ENCODE measurements around the gene ZNF618. TPM values are rescaled to one million over a fixed set of nuclear protein-coding genes. Genes with fewer than 3 reads are reported as not detected.

Gene ZNF618
- total and polyA plus RNA-seq, 2 experiments from 2014 or later: 10.2 to 14.0 TPM

DNA sequence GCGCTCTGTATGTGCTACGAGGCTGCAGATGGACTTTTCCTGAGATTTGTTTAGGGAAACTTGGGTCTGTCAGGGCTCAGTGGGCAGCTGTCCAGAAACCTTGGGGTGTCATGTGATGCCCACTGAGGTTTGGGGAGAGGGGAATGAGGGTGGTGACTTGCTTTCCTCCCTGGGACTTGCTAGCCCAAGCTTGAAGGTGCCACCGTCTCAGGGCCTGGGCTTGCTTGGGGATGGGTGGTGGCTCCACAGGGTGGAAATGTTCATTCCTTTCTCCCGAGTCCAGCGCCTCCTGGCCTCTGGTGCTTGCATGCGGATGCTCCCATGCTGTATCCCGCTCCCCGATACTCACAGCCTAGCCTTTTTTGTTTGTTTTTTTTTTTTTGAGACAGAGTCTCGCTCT lies 33.3 kb downstream of the ZNF618 start:
- Histone ChIP-seq H2AFZ (no peak overlapping the region), H3K79me2 (peaks cover 91% of the 10 kb centered on the region)

DNA sequence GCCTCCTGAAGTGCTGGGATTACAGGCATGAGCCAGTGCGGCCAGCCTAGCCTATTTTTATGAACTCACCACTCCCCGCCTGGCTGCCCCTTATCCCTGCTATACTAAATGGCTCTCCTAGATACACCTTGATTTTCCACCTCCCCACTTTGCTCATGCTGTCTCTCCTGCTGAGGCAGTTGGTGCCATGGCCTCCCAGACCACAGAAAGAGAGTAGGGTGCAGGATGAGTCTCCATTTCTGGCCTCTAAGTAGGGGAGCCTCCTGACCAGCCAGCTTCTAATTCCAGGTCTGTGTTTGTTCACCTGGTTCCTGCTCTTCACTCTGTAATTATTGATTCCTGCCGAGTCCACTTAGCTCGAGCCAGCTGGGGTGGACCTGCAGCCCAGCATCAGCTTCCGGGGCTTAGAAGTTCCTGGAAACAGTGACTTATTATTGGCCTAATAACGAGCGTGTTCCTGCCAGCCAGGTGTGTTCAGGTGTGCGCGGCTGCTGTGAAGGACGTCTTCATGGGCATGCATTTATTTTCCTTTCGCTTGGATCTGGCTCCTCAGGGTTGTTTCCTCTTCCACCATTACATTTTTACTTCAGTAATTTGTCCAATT lies 34.0 kb downstream of the ZNF618 start:
- TF ChIP-seq EZH2 (IDR thresholded peaks at IDR 0.05; ENCODE audit: borderline replicate concordance) (no peak), EZH2phosphoT487 (IDR thresholded peaks at IDR 0.05; ENCODE audit: low read depth, severe bottlenecking, unreplicated experiment) (no peak)
- TF ChIP-seq, protein P1, sequence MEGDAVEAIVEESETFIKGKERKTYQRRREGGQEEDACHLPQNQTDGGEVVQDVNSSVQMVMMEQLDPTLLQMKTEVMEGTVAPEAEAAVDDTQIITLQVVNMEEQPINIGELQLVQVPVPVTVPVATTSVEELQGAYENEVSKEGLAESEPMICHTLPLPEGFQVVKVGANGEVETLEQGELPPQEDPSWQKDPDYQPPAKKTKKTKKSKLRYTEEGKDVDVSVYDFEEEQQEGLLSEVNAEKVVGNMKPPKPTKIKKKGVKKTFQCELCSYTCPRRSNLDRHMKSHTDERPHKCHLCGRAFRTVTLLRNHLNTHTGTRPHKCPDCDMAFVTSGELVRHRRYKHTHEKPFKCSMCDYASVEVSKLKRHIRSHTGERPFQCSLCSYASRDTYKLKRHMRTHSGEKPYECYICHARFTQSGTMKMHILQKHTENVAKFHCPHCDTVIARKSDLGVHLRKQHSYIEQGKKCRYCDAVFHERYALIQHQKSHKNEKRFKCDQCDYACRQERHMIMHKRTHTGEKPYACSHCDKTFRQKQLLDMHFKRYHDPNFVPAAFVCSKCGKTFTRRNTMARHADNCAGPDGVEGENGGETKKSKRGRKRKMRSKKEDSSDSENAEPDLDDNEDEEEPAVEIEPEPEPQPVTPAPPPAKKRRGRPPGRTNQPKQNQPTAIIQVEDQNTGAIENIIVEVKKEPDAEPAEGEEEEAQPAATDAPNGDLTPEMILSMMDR (IDR thresholded peaks at IDR 0.05; ENCODE audit: poor library complexity): no peak
- H3K4me1 ChIP-seq (ENCODE audit: insufficient read depth): no peaks in the 10 kb centered on the region

More for the DNA sequence above, 33.3 kb downstream of the ZNF618 start:
- H3K4me1 ChIP-seq (ENCODE audit: insufficient read depth): no peaks in the 10 kb centered on the region
- DNase-seq (ENCODE audit: low spot score): no peak
- no peaks in the 10 kb centered on the region for H3K36me3 ChIP-seq (replicated peaks; ENCODE audit: insufficient read depth, low read depth)
- TF ChIP-seq, protein P1 (IDR thresholded peaks at IDR 0.05; ENCODE audit: poor library complexity): no peak
- TF ChIP-seq EZH2phosphoT487 (IDR thresholded peaks at IDR 0.05; ENCODE audit: low read depth, severe bottlenecking, unreplicated experiment): no peak
- 95% methylated on average over 9 of the region's 9 CpGs for WGBS (ENCODE audit: low lambda C conversion rate, missing lambda C conversion rate)
- no peak overlapping the region for H3K27ac ChIP-seq
- no peaks in the 10 kb centered on the region for H3K9me2 ChIP-seq (replicated peaks; ENCODE audit: insufficient read depth)
- peaks cover 16% of the 10 kb centered on the region for H4K20me1 ChIP-seq (ENCODE audit: insufficient read depth, poor library complexity, severe bottlenecking)
- no peaks in the 10 kb centered on the region for H3K27me3 ChIP-seq
- no peak overlapping the region for H3K4me3 ChIP-seq
- H3K4me2 ChIP-seq: no peak overlapping the region
- H3K9me3 ChIP-seq (ENCODE audit: low read depth): no peaks in the 10 kb centered on the region

DNA sequence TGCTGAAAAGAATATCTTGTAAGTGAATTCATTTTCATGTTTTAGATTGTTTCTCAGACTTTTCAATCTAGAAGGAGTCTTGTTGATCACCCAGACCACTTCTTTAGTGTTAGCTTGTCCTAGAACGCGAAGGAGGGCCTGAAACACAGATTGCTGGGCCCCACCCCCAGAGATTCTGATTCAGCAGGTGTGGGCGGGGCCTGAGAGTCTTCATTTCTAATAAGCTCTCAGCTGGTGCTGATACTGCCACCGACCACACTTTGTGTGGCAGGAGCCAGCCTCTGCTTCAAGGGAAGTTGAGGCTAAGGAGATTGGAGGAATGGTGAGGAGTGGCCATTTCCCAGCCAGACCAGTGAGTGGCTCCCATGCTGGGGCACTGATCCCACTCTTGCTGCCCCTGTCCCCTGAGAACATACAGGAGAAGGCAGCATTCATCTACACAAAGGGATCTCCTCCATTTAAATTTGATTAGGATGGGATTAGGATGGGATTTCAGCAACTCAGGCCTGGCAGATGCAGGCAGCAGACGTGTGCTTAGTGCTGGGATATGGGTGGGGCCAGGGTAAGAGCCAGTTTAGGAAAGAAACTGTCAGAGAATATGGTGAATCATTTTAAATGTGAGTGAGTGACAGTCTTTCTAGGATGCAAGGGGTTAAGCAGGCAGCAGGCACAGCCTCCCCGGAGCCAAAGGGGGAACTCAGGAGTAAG lies 35.9 kb downstream of the ZNF618 start:
- Histone ChIP-seq H4K20me1 (ENCODE audit: insufficient read depth, poor library complexity, severe bottlenecking) (peaks cover 16% of the 10 kb centered on the region), H3K4me1 (ENCODE audit: insufficient read depth) (no peaks in the 10 kb centered on the region), H3K36me3 (replicated peaks; ENCODE audit: insufficient read depth, low read depth) (no peaks in the 10 kb centered on the region), H2AFZ (no peak overlapping the region), H3K4me2 (no peak overlapping the region), H3K9me2 (replicated peaks; ENCODE audit: insufficient read depth) (no peaks in the 10 kb centered on the region), H3K9me3 (ENCODE audit: low read depth) (no peaks in the 10 kb centered on the region), H3K27ac (no peak overlapping the region), H3K79me2 (peaks cover 86% of the 10 kb centered on the region), H3K4me3 (no peak overlapping the region), H3K27me3 (no peaks in the 10 kb centered on the region)
- 81% methylated on average over 6 of the region's 6 CpGs for WGBS (ENCODE audit: low lambda C conversion rate, missing lambda C conversion rate)
- TF ChIP-seq, protein P1 (IDR thresholded peaks at IDR 0.05; ENCODE audit: poor library complexity): no peak
- no peak for TF ChIP-seq EZH2 (IDR thresholded peaks at IDR 0.05; ENCODE audit: borderline replicate concordance)
- TF ChIP-seq EZH2phosphoT487 (IDR thresholded peaks at IDR 0.05; ENCODE audit: low read depth, severe bottlenecking, unreplicated experiment): no peak
- no peak for DNase-seq (ENCODE audit: low spot score)

More for the DNA sequence above, 34.0 kb downstream of the ZNF618 start:
- Histone ChIP-seq H3K4me2 (no peak overlapping the region), H3K9me3 (ENCODE audit: low read depth) (no peaks in the 10 kb centered on the region), H3K27me3 (no peaks in the 10 kb centered on the region), H4K20me1 (ENCODE audit: insufficient read depth, poor library complexity, severe bottlenecking) (peaks cover 16% of the 10 kb centered on the region), H3K79me2 (peaks cover 91% of the 10 kb centered on the region), H3K36me3 (replicated peaks; ENCODE audit: insufficient read depth, low read depth) (no peaks in the 10 kb centered on the region), H3K27ac (no peak overlapping the region), H3K4me3 (no peak overlapping the region), H2AFZ (no peak overlapping the region), H3K9me2 (replicated peaks; ENCODE audit: insufficient read depth) (no peaks in the 10 kb centered on the region)
- peak; percentile 31 for DNase-seq (ENCODE audit: low spot score)
- WGBS (ENCODE audit: low lambda C conversion rate, missing lambda C conversion rate): 84% methylated on average over 11 of the region's 11 CpGs
